Keratinocyte (primary cell): Measurements from ENCODE around the gene DCAF15. TPM values are rescaled to one million over a fixed set of nuclear protein-coding genes. Genes with fewer than 3 reads are reported as not detected.

ENCODE experiments used
- DNase-seq: peaks from one replicate; pipeline ENCODE4 v3.0.0-alpha.2; 2011; ENCODE audit warnings: low read depth, missing footprints, low spot score
- FAIRE-seq: peaks from 2 replicates; lab custom pipeline; 2011; peaks lifted over from hg19 to GRCh38; lab: Jason Lieb, UNC
- H2AFZ ChIP-seq: 2 replicates; pipeline ENCODE4 v1.6.0; 2012; ENCODE audit warnings: low read length, control low read depth, inconsistent platforms; ENCODE audit not compliant: control insufficient read depth
- H3K27ac ChIP-seq: 2 replicates; pipeline ENCODE4 v1.5.1; 2011; ENCODE audit warnings: low read length; ENCODE audit not compliant: control insufficient read depth, insufficient read depth
- H3K27me3 ChIP-seq: 3 replicates; pipeline ENCODE4 v1.6.0; 2011; ENCODE audit warnings: low read length; ENCODE audit not compliant: control insufficient read depth, insufficient read depth; ENCODE audit errors: extremely low read depth
- H3K36me3 ChIP-seq, 2 experiments: 2 replicates in 1 of 2; 3 replicates in 1 of 2; pipeline ENCODE4 v1.5.1; 2011; ENCODE audit warnings: low read length in 2 of 2, mild to moderate bottlenecking in 1 of 2; ENCODE audit not compliant: control insufficient read depth in 2 of 2, insufficient read depth in 2 of 2; ENCODE audit errors: extremely low read depth in 1 of 2
- H3K4me1 ChIP-seq: 3 replicates; pipeline ENCODE4 v1.5.1; 2011; ENCODE audit warnings: low read length; ENCODE audit not compliant: control insufficient read depth, insufficient read depth; ENCODE audit errors: extremely low read depth
- H3K4me2 ChIP-seq: 3 replicates; pipeline ENCODE4 v1.6.0; 2011; ENCODE audit warnings: low read depth, low read length; ENCODE audit not compliant: control insufficient read depth, insufficient read depth; ENCODE audit errors: extremely low read depth
- H3K4me3 ChIP-seq, 3 experiments: fragments of 200-600 bp in 1 of 3; sonication (generic) in 1 of 3; 2 replicates in 2 of 3; 3 replicates in 1 of 3; pipeline ENCODE4 v1.5.1; 2011 to 2016; ENCODE audit warnings: low read length in 3 of 3, mild to moderate bottlenecking in 3 of 3, control low read depth in 2 of 3, inconsistent platforms in 1 of 3, low read depth in 1 of 3, mixed read lengths in 1 of 3, mixed run types in 1 of 3, moderate library complexity in 1 of 3; ENCODE audit not compliant: control insufficient read depth in 2 of 3, insufficient read depth in 2 of 3; ENCODE audit errors: extremely low read depth in 1 of 3
- H3K79me2 ChIP-seq: 2 replicates; pipeline ENCODE4 v1.6.0; 2012; ENCODE audit warnings: low read length; ENCODE audit not compliant: control insufficient read depth, insufficient read depth
- H3K9ac ChIP-seq: 3 replicates; pipeline ENCODE4 v1.6.0; 2011; ENCODE audit warnings: low read length; ENCODE audit not compliant: control insufficient read depth, insufficient read depth; ENCODE audit errors: extremely low read depth
- H3K9me1 ChIP-seq: 3 replicates; pipeline ENCODE4 v1.6.0; 2011; ENCODE audit warnings: low read length; ENCODE audit not compliant: control insufficient read depth, insufficient read depth; ENCODE audit errors: extremely low read depth
- H3K9me3 ChIP-seq: 2 replicates; pipeline ENCODE4 v1.5.1; 2012; ENCODE audit warnings: low read depth, low read length; ENCODE audit not compliant: control insufficient read depth
- H4K20me1 ChIP-seq: 3 replicates; pipeline ENCODE4 v1.6.0; 2011; ENCODE audit warnings: low read length; ENCODE audit not compliant: control insufficient read depth, insufficient read depth; ENCODE audit errors: extremely low read depth
- CTCF ChIP-seq, 3 experiments: IDR thresholded peaks in 1 of 3; conservative IDR thresholded peaks in 1 of 3; optimal IDR thresholded peaks in 1 of 3; 2 replicates in 2 of 3; 3 replicates in 1 of 3; pipeline versions ENCODE3 to v1.5.1; 2011; ENCODE audit warnings: low read length in 3 of 3, mild to moderate bottlenecking in 3 of 3, moderate library complexity in 2 of 3, control low read depth in 1 of 3, inconsistent platforms in 1 of 3; ENCODE audit not compliant: insufficient read depth in 2 of 3; ENCODE audit errors: extremely low read depth in 1 of 3
- EZH2 ChIP-seq: IDR thresholded peaks from one replicate; pipeline ENCODE4 v1.6.1; 2012; ENCODE audit warnings: inconsistent platforms, mild to moderate bottlenecking, low read length, moderate library complexity
- dilution Hi-C: fragments of 300-500 bp; cut with MboI; formaldehyde crosslinking; loops from one replicate; pipeline ENCODE4 v1.7.0; 2020; ENCODE audit warnings: low sequenced_read_pairs; ENCODE audit not compliant: extremely low pct_ligation_motif_present
- polyA plus RNA-seq, 5 experiments: library from polyadenylated mRNA; depleted of rRNA in 3 of 5; stranded (reverse) in 3 of 5; stranded (forward) in 1 of 5; unstranded in 1 of 5; fragments of >200 nt; gene quantifications; 1 replicate in 1 of 5; 2 replicates in 3 of 5; 3 replicates in 1 of 5; pipeline versions ENCODE4 v1.2.1 to v1.2.3, GENCODE V29; 2011 to 2012; ENCODE audit warnings: missing spikeins in 2 of 5, low read depth in 1 of 5, low replicate concordance in 1 of 5

DCAF15 gene
- polyA plus RNA-seq, 1 donor (not counting 4 experiments of a cell fraction or from before 2014, with no cell fraction given), result 15.1 TPM

GRCh38 chr19:13968383-13968935, 16.1 kb downstream of the DCAF15 start:
- Histone ChIP-seq H3K4me3 (no peak overlapping the region), H3K9me3 (no peaks in the 10 kb centered on the region), H2AFZ (no peak overlapping the region), H4K20me1 (no peaks in the 10 kb centered on the region), H3K79me2 (no peaks in the 10 kb centered on the region), H3K4me2 (no peak overlapping the region), H3K9ac (no peak overlapping the region), H3K27ac (no peak overlapping the region), H3K36me3 (peaks cover 10 to 12% of the 10 kb centered on the region in 2 experiments), H3K9me1 (no peaks in the 10 kb centered on the region), H3K4me1 (no peaks in the 10 kb centered on the region), H3K27me3 (no peaks in the 10 kb centered on the region)
- FAIRE-seq, result no peak
- dilution Hi-C loops, result no loop called here
- TF ChIP-seq CTCF (optimal IDR thresholded peaks at IDR 0.05 in 1 of 3, IDR thresholded peaks at IDR 0.05 in 1 of 3, conservative IDR thresholded peaks at IDR 0.05 in 1 of 3; ENCODE audit: extremely low read depth in 1 of 3, insufficient read depth in 2 of 3, low read length in 3 of 3), result no peak
- no peak for TF ChIP-seq EZH2
- DNase-seq, result no peak

- no peak overlapping the region for H3K9ac ChIP-seq
- no peaks in the 10 kb centered on the region for H4K20me1 ChIP-seq
- no peaks in the 10 kb centered on the region for H3K79me2 ChIP-seq
- no peak overlapping the region for H2AFZ ChIP-seq
- H3K27ac ChIP-seq, result no peak overlapping the region
- H3K9me3 ChIP-seq, result no peaks in the 10 kb centered on the region
- dilution Hi-C loops, result no loop called here
- no peaks in the 10 kb centered on the region for H3K9me1 ChIP-seq
- H3K36me3 ChIP-seq, result peaks cover 10 to 12% of the 10 kb centered on the region in 2 experiments
- H3K27me3 ChIP-seq, result no peaks in the 10 kb centered on the region
- no peak overlapping the region for H3K4me3 ChIP-seq
- peaks cover 3% of the 10 kb centered on the region for H3K4me1 ChIP-seq
- H3K4me2 ChIP-seq, result no peak overlapping the region
- TF ChIP-seq EZH2 (no peak), CTCF (optimal IDR thresholded peaks at IDR 0.05 in 1 of 3, IDR thresholded peaks at IDR 0.05 in 1 of 3, conservative IDR thresholded peaks at IDR 0.05 in 1 of 3; ENCODE audit: extremely low read depth in 1 of 3, insufficient read depth in 2 of 3, low read length in 3 of 3) (no peak)
- no peak for FAIRE-seq
- no peak for DNase-seq
These were observed 16.7 kb downstream of the DCAF15 start for GRCh38 chr19:13968999-13969398.
